Activated T-helper 2 cell treated with anti-CD3 and anti-CD28 coated beads, Interferon-gamma antibody, Interleukin-2, Interleukin-4, amounts not matched to agents 10 μg/mL and 5 μg/mL and 100 μg/mL, durations not matched to agents 14 hours and 24 hours and 36 hours (primary cell): ENCODE measurements around the gene PPIL3. TPM values are rescaled to one million over a fixed set of nuclear protein-coding genes. Genes with fewer than 3 reads are reported as not detected.

Source experiments
- DNase-seq: peaks from one replicate; pipeline ENCODE4 v3.0.0; 2021; ENCODE audit warnings: low spot score
- H3K27ac Mint-ChIP-seq: one replicate; pipeline ENCODE4 v1.8.0; 2021; ENCODE audit warnings: mixed read lengths
- H3K27me3 Mint-ChIP-seq: one replicate; pipeline ENCODE4 v1.8.0; 2021; ENCODE audit warnings: low read depth, mixed read lengths
- H3K36me3 Mint-ChIP-seq: one replicate; pipeline ENCODE4 v1.8.0; 2021; ENCODE audit warnings: low read depth, mixed read lengths
- H3K4me1 Mint-ChIP-seq: one replicate; pipeline ENCODE4 v1.8.0; 2021; ENCODE audit warnings: low read depth, mixed read lengths
- H3K4me3 Mint-ChIP-seq: one replicate; pipeline ENCODE4 v1.8.0; 2021; ENCODE audit warnings: low read depth, mild to moderate bottlenecking, moderate library complexity, mixed read lengths
- H3K9me3 Mint-ChIP-seq: one replicate; pipeline ENCODE4 v1.8.0; 2021; ENCODE audit warnings: mixed read lengths
- intact Hi-C: fragments of 100-400 bp; cut with micrococcal nuclease; formaldehyde crosslinking; loops from one replicate; pipeline ENCODE4 v1.15.1; 2023
- total RNA-seq: library from RNA; stranded (reverse); gene quantifications from 2 replicates; pipeline ENCODE4 v1.2.3, GENCODE V29; 2022

Gene PPIL3
- total RNA-seq, 1 donor from 2014 or later, result 55.4 TPM

GRCh38 chr2:200877443-200877842 lies 11.4 kb downstream of the PPIL3 start:
- Mint-ChIP-seq H3K36me3 (peaks cover 78% of the 10 kb centered on the region), H3K9me3 (no peaks in the 10 kb centered on the region), H3K27me3 (no peaks in the 10 kb centered on the region), H3K4me1 (peaks cover 3% of the 10 kb centered on the region), H3K4me3 (no peak overlapping the region), H3K27ac (no peak overlapping the region)
- intact Hi-C loops, result no loop called here
- no peak for DNase-seq

GRCh38 chr2:200873560-200873959 lies 15.3 kb downstream of the PPIL3 start:
- H3K4me3 Mint-ChIP-seq, result no peak overlapping the region
- no peaks in the 10 kb centered on the region for H3K27me3 Mint-ChIP-seq
- peaks cover 14% of the 10 kb centered on the region for H3K4me1 Mint-ChIP-seq
- DNase-seq, result no peak
- H3K9me3 Mint-ChIP-seq, result no peaks in the 10 kb centered on the region
- intact Hi-C loops, result no loop called here
- H3K27ac Mint-ChIP-seq, result no peak overlapping the region
- peaks cover 70% of the 10 kb centered on the region for H3K36me3 Mint-ChIP-seq

GRCh38 chr2:200871151-200871550 lies 17.7 kb downstream of the PPIL3 start:
- Mint-ChIP-seq H3K36me3 (peaks cover 60% of the 10 kb centered on the region), H3K4me3 (no peak overlapping the region), H3K27me3 (no peaks in the 10 kb centered on the region), H3K4me1 (peaks cover 14% of the 10 kb centered on the region), H3K27ac (no peak overlapping the region), H3K9me3 (no peaks in the 10 kb centered on the region)
- DNase-seq, result no peak
- intact Hi-C loops, result no loop called here

DNA sequence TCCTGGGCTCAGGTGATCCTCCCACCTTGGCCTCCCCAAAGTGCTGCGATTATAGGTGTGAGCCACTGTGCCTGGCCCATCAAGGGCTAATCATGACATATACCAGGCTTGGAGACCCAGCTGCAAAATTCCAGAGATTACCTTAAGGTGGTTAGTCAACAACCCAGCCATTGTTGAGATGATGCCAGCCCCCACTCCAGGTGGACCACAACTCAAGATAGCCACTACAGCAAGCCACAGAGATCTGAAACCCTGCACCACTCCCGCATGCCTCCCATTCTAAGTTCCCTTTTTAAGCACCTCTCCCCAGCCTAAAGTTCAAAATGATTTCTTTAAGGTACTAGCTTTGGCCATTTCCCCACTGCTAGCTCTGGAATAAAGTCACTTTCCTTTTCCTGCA lies 19.9 kb downstream of the PPIL3 start:
- no peaks in the 10 kb centered on the region for H3K27me3 Mint-ChIP-seq
- H3K36me3 Mint-ChIP-seq, result peaks cover 42% of the 10 kb centered on the region
- DNase-seq, result no peak
- H3K27ac Mint-ChIP-seq, result no peak overlapping the region
- intact Hi-C loops, result loop anchor here (10.0 kb wide), 1 partner anchor 1396 kb away; the partner anchor contains the start of gene NOP58
- H3K9me3 Mint-ChIP-seq, result no peaks in the 10 kb centered on the region
- peaks cover 20% of the 10 kb centered on the region for H3K4me1 Mint-ChIP-seq
- H3K4me3 Mint-ChIP-seq, result no peak overlapping the region

- Mint-ChIP-seq H3K27ac (peak within 1 kb of the TSS; percentile 94), H3K4me3 (peak within 1 kb of the TSS; percentile 93), H3K4me1 (peaks cover 32% of the 10 kb centered on the region), H3K27me3 (no peaks in the 10 kb centered on the region), H3K9me3 (no peaks in the 10 kb centered on the region), H3K36me3 (peaks cover 53% of the 10 kb centered on the region)
- peak; percentile 91 for DNase-seq
- intact Hi-C loops, result loop anchor here (1.0 to 10.0 kb wide), 7 partner anchors 25 to 1400 kb away; partner anchors contain the start of genes NIF3L1, NOP58 and PPIL3
Measured at GRCh38 chr2:200864176-200865034, 24.5 kb downstream of the PPIL3 start, which contains the start of gene CLK1. TSS of gene CLK1 (minus strand) at chr2:200864658. CDS start at chr2:200861862, 2,796 bp downstream.

- Mint-ChIP-seq H3K27ac (peak overlapping the region; percentile 94), H3K4me1 (peaks cover 29% of the 10 kb centered on the region), H3K9me3 (no peaks in the 10 kb centered on the region), H3K4me3 (peak overlapping the region; percentile 93), H3K27me3 (no peaks in the 10 kb centered on the region), H3K36me3 (peaks cover 54% of the 10 kb centered on the region)
- DNase-seq, result no peak
- intact Hi-C loops, result loop anchor here (1.0 to 10.0 kb wide), 7 partner anchors 26 to 1401 kb away; partner anchors contain the start of genes NIF3L1, NOP58 and PPIL3
Measured at GRCh38 chr2:200863782-200864175, 25.1 kb downstream of the PPIL3 start.

GRCh38 chr2:200862532-200863000 lies 26.3 kb downstream of the PPIL3 start:
- intact Hi-C loops, result loop anchor here (1.0 to 10.0 kb wide), 4 partner anchors 48 to 1402 kb away; partner anchors contain the start of gene NOP58
- H3K4me1 Mint-ChIP-seq, result peaks cover 33% of the 10 kb centered on the region
- H3K27ac Mint-ChIP-seq, result peak overlapping the region; percentile 94

DNA sequence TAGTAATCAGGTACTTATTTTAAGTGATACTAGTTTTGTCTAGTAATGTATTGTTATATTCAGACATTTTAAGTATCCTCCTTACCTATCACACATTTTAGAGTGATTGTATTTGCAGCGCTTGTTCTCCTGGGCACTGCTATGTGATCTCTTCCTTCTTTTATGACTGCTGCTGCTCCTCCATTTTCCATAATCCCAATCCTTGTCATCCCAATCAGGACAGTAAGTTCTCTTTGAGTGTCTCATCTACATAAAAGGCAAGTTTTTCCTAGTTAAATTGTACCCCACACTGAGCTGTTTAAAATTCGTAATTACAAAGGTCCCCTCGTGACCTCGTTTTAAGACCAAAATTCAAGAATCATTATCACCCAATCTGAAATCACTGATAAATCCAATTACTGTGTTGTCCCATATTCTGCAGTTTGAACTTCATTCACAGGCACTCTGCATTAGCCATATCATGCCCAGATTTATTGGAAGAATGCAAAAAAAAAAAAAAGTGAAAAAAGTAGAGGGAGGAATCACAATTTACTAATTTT lies 27.2 kb downstream of the PPIL3 start:
- Mint-ChIP-seq H3K36me3 (peaks cover 72% of the 10 kb centered on the region), H3K4me1 (peaks cover 35% of the 10 kb centered on the region), H3K4me3 (peak overlapping the region; percentile 93), H3K9me3 (no peaks in the 10 kb centered on the region), H3K27ac (peak overlapping the region; percentile 94), H3K27me3 (no peaks in the 10 kb centered on the region)
- intact Hi-C loops, result loop anchor here (1.0 to 10.0 kb wide), 4 partner anchors 47 to 1403 kb away; partner anchors contain the start of gene NOP58
- no peak for DNase-seq

More at GRCh38 chr2:200862532-200863000, 26.3 kb downstream of the PPIL3 start:
- Mint-ChIP-seq H3K36me3 (peaks cover 66% of the 10 kb centered on the region), H3K27me3 (no peaks in the 10 kb centered on the region), H3K4me3 (peak overlapping the region; percentile 93), H3K9me3 (no peaks in the 10 kb centered on the region)
- peak; percentile 58 for DNase-seq

DNA sequence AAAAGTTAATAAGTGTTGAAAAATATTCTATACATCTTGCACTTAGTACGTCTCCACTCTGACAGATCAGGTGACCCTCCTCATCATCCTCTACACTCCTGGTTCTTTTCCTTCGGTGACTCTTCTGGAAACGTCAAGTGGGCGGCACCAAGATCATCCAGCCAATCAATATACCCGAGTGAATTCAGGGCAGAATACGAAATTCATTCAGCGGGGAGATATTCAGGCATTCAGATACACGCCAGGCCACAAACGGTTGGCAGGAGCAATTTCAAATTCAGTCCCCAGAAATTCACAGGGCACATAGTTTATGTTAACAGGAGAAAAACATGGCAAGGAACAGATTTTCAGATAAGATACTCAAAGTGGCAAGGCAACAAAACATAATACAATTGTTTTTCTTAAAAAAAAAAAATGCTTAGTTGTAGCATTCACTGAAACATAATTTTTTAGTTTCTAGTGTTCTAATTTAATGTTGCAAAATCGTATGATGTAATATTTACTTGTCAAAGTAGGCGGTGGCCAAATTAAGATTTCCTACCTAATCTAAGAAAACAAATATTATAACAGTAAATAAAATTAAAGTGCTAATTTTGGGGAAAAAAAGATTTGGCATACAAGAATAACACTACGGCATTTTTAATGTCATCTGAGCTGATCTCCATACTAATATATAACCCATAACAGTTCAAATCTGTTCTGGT lies 28.6 kb downstream of the PPIL3 start:
- intact Hi-C loops, result loop anchor here (5.0 to 10.0 kb wide), 3 partner anchors 283 to 1405 kb away; partner anchors contain the start of gene NOP58
- Mint-ChIP-seq H3K4me1 (peaks cover 35% of the 10 kb centered on the region), H3K9me3 (no peaks in the 10 kb centered on the region), H3K27ac (peak overlapping the region; percentile 80), H3K4me3 (peak overlapping the region; percentile 77), H3K36me3 (peaks cover 78% of the 10 kb centered on the region), H3K27me3 (no peaks in the 10 kb centered on the region)
- no peak for DNase-seq

DNA sequence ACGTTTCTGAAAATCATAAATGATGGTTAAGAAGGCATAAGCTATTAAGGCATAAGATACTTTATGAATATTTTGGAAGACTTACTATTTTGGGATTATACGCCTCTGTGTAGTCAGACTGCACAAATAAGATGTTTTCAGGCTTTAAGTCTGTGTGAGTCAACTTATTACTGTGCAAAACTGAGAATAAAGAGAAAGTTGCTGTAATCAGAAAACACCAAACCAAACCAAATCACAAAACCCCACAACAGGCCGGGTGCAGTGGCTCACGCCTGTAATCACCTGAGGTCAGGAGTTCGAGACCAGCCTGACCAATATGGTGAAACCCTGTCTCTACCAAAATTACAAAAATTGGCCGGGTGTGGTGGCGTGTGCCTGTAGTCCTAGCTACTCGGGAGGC lies 32.1 kb downstream of the PPIL3 start:
- H3K9me3 Mint-ChIP-seq, result no peaks in the 10 kb centered on the region
- no peak overlapping the region for H3K4me3 Mint-ChIP-seq
- no peaks in the 10 kb centered on the region for H3K27me3 Mint-ChIP-seq
- peaks cover 27% of the 10 kb centered on the region for H3K4me1 Mint-ChIP-seq
- H3K36me3 Mint-ChIP-seq, result peaks cover 87% of the 10 kb centered on the region
- no peak overlapping the region for H3K27ac Mint-ChIP-seq
- DNase-seq, result no peak
- intact Hi-C loops, result no loop called here

DNA sequence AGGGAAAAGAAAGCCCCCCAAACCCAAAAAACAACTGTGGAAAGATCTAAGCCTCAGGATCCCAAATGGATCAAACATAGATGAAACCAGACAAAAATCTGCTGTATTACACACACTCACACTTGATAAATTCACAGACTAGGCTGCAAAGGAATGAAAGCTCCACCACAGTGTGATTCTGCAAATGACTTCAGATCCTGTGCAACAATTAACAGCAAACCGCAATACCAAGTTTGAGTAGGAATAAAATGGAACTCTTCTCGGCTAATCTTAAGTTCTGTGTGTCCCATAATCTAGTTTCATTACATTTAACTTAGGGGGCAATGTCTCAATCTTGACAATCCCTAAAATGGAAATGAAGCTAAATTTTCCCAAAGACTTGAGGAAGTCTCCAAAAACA lies 36.3 kb downstream of the PPIL3 start:
- H3K4me1 Mint-ChIP-seq, result peaks cover 3% of the 10 kb centered on the region
- no peak overlapping the region for H3K4me3 Mint-ChIP-seq
- no peak for DNase-seq
- H3K27me3 Mint-ChIP-seq, result no peaks in the 10 kb centered on the region
- intact Hi-C loops, result no loop called here
- peaks cover 65% of the 10 kb centered on the region for H3K36me3 Mint-ChIP-seq
- no peaks in the 10 kb centered on the region for H3K9me3 Mint-ChIP-seq
- H3K27ac Mint-ChIP-seq, result no peak overlapping the region
